GM19395 (cell line): ENCODE results near the gene COQ2.
"Not testable (repeated sequence)": the region's sequence is repeated elsewhere in the genome, so short reads cannot be mapped to it uniquely, and the experiment has no call there.

Source experiments
- ATAC-seq: cut with Tn5 transposase; IDR thresholded peaks from one replicate; pipeline ENCODE4 v1.9.1; 2021; ENCODE audit warnings: mild to moderate bottlenecking, moderate library complexity; ENCODE audit not compliant: unreplicated experiment

COQ2 gene

GRCh38 chr4:83288381-83288780 is 3.8 kb upstream of the COQ2 start:
- not testable (repeated sequence) for ATAC-seq

GRCh38 chr4:83285055-83285407 is 433 bp upstream of the COQ2 start:
- ATAC-seq, result peak; percentile 21

GRCh38 chr4:83283181-83283580 is 1.4 kb downstream of the COQ2 start:
- no peak for ATAC-seq

- ATAC-seq, result no peak
Observed at GRCh38 chr4:83282049-83282535, 2.5 kb downstream of the COQ2 start.

GRCh38 chr4:83281307-83281706 is 3.3 kb downstream of the COQ2 start:
- ATAC-seq, result no peak

- ATAC-seq, result peak; percentile 80
Observed at GRCh38 chr4:83276299-83277040, 8.1 kb downstream of the COQ2 start.

- not testable (repeated sequence) for ATAC-seq
Observed at GRCh38 chr4:83273926-83274325, 10.7 kb downstream of the COQ2 start.

- peak; percentile 89 for ATAC-seq
Observed at GRCh38 chr4:83272900-83273299, 11.7 kb downstream of the COQ2 start.

- no peak for ATAC-seq
Observed at GRCh38 chr4:83269256-83269655, 15.3 kb downstream of the COQ2 start.

GRCh38 chr4:83268491-83268890 is 16.1 kb downstream of the COQ2 start:
- no peak for ATAC-seq

- ATAC-seq, result no peak
Observed at GRCh38 chr4:83267830-83268475, 16.6 kb downstream of the COQ2 start.

GRCh38 chr4:83267121-83267829 is 17.3 kb downstream of the COQ2 start:
- ATAC-seq, result no peak

- peak; percentile 65 for ATAC-seq
Observed at GRCh38 chr4:83266689-83267088, 17.9 kb downstream of the COQ2 start.

GRCh38 chr4:83263106-83263505 is 21.5 kb downstream of the COQ2 start:
- ATAC-seq, result no peak

GRCh38 chr4:83262682-83263081 is 21.9 kb downstream of the COQ2 start:
- ATAC-seq, result no peak

- ATAC-seq, result no peak
Observed at GRCh38 chr4:83261307-83261706, 23.3 kb downstream of the COQ2 start.

GRCh38 chr4:83259586-83259985 is 25.0 kb downstream of the COQ2 start:
- peak; percentile 51 for ATAC-seq

GRCh38 chr4:83258461-83258860 is 26.1 kb downstream of the COQ2 start:
- ATAC-seq, result no peak

GRCh38 chr4:83257811-83258210 is 26.8 kb downstream of the COQ2 start:
- no peak for ATAC-seq

- ATAC-seq, result no peak
Observed at GRCh38 chr4:83255584-83255983, 29.0 kb downstream of the COQ2 start.

GRCh38 chr4:83252782-83253405 is 31.7 kb downstream of the COQ2 start:
- ATAC-seq, result peak; percentile 63
